HG03521 (cell line): ENCODE results near the gene PKNOX1.
"Not testable (repeated sequence)": the region's sequence is repeated elsewhere in the genome, so short reads cannot be mapped to it uniquely, and the experiment has no call there.

ENCODE experiments used
- ATAC-seq: cut with Tn5 transposase; IDR thresholded peaks from one replicate; pipeline ENCODE4 v1.9.1; 2021; ENCODE audit warnings: mild to moderate bottlenecking, moderate library complexity; ENCODE audit not compliant: unreplicated experiment

PKNOX1 gene, protein sequence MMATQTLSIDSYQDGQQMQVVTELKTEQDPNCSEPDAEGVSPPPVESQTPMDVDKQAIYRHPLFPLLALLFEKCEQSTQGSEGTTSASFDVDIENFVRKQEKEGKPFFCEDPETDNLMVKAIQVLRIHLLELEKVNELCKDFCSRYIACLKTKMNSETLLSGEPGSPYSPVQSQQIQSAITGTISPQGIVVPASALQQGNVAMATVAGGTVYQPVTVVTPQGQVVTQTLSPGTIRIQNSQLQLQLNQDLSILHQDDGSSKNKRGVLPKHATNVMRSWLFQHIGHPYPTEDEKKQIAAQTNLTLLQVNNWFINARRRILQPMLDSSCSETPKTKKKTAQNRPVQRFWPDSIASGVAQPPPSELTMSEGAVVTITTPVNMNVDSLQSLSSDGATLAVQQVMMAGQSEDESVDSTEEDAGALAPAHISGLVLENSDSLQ

DNA sequence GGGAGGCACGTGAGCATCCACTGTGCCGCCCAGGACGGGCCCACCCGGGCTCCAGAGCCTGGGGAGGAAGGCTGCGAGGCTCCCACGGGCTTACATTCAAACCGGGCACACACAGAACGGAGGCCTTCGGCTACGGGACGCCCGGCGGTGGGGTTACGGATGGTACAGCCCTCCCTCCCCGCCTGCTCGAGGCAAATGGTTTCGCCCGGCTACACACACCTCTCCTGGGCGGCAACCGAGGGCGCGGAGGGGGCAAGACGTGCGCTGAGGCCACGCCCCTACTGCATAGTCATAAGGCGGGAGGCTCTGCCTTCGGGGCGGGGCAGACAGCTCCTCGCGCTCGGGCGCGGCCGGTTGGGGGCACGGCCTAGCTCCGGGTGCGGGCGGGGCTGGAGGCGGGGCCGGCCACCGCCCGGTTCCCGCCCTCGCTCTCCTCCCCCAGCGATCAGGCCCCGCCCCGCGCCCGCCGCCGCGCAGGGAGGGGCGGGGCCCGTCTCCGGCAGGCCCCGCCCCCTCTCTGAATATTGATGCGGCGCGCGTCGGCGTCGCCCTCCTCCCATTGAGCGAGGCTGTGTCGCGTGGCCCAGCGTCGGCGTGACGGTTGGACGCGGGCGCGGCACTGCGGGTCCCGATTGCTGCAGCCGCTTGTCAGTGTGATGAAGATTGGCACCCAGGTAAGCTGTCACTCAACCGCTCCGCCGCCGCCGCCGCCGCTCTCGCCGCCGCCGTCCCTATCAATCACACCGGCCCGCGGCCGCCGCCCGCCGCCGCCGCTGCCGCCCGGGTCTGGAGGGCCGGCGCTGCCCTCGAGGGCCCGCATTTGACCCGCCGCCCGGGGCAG, at the start of gene PKNOX1:
TSS of gene PKNOX1 (plus strand) at position 572 of the 841 bp plus-strand sequence. CDS start 29,820 bp downstream, outside the sequence.
- peak; percentile 82 for ATAC-seq

DNA sequence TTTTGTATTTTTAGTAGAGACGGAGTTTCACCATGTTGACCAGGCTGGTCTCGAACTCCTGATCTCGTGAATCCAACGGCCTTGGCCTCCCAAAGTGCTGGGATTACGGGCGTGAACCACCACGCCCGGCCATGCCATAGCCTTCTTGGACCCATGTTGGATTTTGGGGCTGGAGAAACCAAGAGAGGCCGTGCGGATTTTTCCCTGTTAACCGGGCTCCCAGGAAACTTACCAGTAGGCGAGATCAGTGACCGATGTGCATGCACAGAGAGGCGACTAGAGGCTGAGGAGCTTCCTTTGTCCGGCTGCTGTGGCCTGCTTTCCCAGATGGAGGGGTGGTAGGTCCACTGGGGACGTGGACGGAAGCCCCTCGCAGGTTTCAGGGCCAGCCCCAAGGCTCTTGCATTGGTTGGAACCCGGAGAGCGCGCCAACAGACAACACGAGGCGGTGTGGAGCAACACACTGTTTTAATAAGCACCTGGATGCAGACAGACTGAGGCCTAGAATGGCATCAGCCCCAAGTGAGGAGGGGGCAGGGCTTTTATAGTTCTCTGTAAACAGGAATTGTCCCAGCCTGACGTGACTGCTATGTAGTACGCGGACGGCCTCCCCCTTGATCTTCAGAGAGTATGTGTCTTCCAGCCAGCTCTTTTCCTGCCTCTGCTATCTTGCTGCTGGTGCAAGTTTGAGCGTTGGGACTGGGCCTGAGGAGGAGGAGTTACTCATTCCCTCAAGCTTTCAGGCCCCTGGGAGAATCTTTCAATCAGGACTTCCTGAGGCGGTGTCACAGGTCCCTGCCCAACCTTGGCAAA, 49.0 kb upstream of the PKNOX1 start, which contains the start of gene ERVH48-1:
TSS of gene ERVH48-1 (minus strand) at position 517 of the 813 bp plus-strand sequence. CDS start 6,624 bp downstream, outside the sequence.
- no peak for ATAC-seq

DNA sequence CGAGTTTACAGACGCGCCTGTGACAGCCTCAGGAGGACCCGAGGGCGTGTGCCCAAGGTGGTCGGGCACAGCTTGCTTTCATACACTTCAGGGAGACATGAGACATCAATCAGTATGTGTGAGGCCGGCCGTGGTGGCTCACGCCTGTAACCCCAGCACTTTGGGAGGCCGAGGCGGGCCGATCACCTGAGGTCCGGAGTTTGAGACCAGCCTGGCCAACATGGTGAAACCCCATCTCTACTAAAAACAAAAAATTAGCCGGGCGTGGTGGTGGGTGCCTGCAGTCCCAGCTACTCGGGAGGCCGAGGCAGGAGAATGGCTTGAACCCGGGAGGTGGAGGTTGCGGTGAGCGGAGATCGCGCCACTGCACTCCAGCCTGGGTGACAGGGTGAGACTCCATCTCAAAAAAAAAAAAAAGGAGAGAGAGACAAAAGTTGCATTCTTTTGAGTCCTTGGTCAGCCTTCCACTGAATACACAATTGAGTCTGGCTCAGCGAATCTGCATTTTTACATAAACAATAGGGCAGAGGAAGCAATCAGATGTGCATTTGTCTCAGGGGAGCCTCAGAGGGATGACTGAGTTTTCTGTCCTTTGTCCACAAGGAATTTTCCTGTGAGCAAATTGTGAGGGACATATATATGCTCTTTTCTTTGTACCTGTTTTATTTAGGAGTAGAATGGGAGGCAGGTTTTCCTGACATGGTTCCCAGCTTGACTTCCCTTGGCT, 46.7 kb upstream of the PKNOX1 start:
- ATAC-seq: not testable (repeated sequence)

DNA sequence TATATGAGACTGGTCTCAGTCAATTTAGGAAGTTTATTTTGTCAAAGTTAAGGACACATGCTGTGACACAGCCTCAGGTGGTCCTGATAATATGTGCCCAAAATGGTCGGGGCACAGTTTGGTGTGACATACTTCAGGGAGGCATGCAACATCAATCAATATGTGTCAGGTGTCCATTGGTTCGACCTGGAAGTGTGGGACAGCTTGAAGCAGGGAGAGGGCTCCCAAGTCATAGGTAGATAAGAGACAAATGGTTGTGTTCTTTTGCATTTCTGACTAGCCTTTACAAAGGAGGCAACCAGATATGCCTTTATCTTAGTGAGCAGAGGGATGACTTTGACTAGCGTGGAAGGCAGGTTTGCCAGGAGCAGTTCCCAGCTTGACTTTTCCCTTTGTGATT, 44.4 kb upstream of the PKNOX1 start:
- no peak for ATAC-seq

DNA sequence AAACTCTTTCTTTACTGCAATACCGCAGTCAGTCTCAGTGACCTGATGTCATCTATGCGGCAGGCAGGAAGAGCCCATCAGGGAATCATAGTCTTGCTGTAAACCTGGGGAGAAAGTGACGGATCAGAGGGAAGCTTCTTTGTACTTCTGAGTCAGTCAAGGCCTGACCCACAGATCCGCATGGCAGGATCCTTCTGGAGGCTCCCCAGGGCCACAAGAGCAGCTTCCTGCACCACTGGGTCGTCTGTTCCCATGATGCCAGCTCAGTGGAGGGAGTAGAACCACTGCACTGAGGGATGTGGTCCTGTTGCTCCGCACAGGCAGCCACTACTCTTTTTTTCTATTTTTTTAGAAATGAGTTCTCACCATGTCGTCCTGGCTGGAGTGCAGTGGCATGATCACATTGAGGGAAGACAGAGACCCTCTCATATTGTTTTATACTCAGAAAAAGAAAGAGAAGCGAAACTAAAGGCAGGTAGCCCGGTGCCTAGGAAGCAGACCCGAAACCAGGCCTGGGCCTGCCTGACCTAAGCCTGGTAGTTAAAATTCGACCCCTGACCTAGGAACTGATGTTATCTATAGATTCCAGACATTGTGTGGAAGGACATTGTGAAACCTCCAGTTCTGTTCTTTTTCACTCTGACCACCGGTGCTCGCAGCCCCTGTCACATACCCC, 42.7 kb upstream of the PKNOX1 start:
- no peak for ATAC-seq

DNA sequence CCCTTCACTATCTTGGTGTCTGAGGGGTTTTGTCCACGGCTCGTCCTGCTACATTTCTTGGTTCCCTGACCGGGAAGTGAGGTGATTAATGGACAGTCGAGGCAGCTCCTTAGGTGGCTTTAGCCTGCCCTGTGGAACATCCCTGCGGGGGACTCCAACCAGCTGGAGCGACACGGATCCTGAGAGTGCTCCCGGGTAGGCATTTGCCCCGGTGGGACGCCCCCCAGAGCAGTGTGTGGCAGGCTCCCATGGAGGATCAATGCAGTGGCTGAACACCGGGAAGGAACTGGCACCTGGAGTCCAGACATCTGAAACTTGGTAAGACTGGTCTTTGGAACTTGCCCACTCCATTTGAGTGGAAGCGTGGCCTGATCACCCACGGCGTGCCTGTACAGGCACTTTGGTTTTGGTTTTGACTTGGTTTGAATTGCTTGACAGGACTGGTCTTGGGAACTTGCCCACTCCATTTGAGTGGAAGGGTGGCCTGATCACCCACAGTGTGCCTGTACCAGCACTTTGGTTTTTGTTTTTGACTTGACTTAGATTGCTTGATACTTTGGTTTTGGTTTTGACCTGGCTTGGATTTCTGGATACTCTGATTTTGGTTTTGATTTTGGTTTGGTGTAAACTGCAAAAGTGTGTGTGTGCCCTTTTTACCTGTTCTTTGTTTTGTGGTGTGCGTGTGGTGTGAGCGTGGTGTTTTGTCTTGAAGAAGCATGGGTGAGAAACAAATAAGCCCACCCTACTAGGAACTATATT, 41.8 kb upstream of the PKNOX1 start:
- ATAC-seq: not testable (repeated sequence)

DNA sequence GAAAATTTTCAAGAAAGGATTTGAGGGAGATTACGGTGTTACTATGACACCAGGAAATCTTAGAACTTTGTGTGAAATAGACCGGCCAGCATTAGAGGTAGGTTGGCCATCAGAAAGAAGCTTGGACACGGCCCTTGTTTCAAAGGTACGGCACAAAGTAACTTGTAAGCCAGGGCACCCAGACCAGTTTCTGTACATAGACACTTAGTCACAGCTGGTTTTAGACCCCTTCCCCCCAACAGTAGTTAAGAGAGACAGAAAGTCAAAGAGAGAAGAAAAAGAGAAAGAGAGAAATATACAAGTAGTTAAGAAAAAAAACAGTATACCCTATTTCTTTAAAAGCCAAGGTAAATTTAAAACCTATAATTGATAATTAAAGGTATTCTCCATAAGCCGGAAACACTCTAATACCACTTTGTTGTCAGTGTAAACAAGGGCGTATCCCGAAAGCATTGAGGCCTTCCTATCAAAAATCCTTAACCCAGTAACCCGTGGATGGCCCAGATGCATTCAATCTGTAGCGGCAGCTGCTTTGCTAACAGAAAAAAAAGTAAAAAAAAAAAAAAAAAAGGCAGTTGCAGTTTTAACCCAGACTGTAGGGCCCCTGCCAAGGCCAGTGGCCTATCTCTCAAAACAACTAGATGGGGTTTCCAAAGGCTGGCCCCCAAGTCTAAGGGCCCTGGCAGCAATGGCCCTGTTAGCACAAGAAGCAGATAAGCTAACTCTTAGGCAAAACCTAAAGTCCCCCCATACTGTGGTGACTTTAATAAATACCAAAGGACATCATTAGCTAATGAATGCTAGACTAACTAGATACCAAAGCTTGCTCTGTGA, 41.0 kb upstream of the PKNOX1 start:
- not testable (repeated sequence) for ATAC-seq

DNA sequence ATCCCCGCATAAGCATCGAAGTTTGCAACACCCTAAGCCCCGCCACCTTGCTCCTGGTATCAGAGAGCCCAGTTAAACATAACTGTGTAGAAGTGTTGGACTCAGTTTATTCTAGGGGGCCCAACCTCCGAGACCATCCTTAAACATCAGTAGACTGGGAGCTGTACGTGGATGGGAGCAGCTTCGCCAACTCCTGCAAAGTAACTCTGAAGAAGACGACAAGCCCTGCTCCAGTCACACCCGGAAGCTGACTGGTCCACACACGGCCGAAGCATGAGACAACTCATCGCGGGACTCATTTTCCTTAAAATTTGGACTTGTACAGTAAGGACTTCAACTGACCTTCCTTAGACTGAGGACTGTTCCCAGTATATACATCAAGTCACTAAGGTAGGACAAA, 40.4 kb upstream of the PKNOX1 start:
- ATAC-seq: not testable (repeated sequence)

DNA sequence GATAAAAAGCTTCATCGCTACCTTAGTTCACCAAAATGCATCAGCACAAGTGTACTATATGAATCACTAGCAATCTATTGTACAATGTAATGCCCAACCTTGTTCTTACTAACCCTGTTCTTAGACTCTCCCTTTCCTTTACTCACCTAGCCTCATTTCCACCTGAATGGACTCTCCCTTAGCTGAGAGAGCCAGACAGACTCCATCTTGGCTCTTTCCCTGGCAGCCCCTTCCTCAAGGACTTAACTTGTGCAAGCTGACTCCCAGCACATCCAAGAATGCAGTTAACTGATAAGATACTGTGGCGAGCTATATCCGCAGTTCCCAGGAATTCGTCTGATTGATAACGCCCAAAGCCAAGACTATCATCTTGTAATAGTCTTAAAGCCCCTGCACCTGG, 38.0 kb upstream of the PKNOX1 start:
- not testable (repeated sequence) for ATAC-seq

DNA sequence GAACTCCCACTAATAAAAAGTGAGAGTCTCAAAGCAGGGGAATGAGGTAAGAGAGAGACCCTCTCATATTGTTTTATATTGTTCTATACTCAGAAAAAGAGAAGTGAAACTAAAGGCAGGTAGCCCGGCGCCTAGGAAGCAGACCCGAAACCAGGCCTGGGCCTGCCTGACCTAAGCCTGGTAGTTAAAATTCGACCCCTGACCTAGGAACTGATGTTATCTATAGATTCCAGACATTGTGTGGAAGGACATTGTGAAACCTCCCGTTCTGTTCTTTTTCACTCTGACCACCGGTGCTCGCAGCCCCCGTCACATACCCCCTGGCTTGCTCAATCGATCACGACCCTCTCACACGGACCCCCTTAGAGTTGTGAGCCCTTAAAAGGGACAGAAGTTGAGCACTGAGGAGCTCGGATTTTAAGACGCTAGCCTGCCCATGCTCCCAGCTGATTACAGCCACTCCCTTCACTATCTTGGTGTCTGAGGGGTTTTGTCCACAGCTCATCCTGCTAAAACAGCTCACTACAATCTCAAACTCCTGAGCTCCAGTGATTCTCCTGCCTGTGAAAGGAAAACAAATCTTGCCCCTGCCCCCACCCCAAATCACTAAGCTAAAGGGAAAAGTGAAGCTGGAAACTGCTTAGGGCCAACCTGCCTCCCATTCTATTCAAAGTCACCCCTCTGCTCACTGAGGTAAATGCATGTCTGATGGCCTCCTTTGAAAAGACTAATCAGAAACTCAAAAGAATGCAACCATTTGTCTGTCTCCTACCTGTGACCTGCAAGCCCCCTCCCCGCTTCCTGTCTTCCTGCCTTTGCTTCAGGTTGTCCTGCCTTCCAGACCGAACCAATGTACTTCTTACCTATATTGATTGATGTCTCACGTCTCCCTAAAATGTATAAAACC, 37.1 kb upstream of the PKNOX1 start:
- not testable (repeated sequence) for ATAC-seq

DNA sequence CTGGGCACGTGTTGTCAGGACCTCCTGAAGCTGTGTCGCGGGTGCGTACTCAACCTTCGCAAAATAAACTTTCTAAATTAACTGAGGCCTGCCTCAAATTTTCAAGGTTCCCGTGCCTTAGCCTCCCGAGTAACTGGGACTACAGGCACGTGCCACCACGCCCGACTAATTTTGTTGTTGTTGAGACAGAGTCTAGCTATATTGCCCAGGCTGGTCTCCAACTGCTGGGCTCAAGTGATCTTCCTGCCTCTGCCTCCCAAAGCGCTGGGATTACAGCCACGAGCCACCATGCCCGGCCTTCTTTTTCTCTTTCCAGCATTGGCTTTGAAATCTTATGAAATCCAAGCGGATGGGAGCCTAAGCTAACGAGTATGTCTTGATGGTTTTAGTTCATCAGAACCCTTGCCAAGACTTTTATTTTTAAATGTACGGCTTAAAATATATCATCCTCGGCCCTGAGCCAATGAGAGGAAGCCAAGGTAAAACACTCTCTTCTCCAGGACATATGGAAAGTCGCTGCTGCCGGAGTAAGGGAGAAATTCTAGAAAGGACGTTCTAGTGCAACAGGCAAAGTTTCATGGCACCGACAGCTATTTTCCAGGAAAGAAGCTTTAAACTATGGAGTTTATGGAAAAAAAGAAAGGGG, 36.3 kb upstream of the PKNOX1 start:
- ATAC-seq: no peak

DNA sequence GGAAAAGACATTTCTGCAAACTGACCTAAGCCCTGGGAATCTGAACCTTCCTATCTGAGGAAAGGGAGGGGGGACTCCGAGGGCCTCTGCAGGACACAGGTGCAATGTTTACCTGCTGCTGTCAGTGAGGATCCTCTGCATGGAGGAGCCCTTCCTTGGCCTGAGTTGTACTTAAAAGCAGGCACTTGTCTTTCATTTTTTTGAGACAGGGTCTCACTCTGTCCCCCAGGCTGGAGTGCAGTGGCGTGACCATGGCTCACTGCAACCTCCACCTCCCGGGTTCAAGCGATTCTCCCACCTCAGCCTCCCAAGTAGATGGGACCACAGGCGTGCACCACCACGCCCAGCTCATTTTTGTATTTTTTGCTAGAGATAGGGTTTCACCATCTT, 35.8 kb upstream of the PKNOX1 start:
- not testable (repeated sequence) for ATAC-seq

DNA sequence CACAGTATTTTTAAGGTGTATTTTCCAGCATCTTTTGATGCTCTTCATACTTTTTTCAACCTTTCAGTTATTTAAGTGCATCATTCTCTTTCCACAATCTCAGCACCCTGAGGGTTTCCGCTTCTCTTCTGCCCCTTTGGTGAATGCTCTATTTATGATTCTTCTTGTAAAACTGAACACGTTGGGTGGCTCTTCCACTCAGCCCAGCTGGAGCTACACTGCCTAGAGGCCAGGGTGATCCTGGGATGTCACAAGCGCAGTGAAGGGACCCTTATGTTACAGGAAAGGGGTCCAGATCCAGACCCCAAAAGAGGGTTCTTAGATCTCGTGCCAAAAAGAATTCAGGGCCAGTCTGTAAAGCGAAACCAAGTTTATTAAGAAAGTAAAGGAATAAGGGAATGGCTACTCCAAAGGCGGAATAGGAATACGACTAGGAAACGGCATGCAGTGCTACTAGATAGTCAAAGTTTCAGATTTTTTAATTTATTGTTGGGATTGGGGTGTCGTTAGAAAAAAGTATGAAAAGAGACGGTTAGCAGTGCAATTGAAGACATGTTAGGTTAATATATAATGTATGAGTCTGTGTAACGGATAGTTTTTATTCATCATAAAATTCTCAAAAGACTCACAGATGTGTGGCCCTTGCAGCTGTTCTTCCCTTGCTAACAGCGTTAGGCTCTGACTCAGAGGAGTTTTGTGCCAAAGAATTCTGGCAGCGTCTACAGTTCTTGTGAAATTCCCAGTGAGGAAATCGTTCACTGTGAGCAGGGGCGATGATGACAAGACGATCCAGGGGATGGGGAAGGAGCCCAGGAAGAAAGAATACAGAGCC, 34.6 kb upstream of the PKNOX1 start:
- ATAC-seq: no peak

DNA sequence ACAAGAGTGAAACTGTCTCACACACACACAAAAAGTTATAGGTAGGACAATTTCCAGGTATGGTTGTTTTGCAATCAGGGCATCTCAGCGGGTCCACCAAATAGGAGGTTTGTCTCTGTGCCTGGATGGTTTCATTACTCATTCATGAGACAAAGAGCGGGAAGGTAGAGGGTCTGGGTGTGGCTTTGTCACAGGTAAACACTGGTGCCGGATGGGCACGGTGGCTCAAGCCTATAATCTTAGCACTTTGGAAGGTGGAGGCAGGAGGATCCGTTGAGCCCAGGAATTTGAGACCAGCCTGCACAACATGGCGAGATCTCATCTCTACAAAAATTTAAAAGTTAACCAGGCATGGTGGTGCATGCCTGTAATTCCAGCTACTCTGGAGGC, 32.7 kb upstream of the PKNOX1 start:
- ATAC-seq: no peak

DNA sequence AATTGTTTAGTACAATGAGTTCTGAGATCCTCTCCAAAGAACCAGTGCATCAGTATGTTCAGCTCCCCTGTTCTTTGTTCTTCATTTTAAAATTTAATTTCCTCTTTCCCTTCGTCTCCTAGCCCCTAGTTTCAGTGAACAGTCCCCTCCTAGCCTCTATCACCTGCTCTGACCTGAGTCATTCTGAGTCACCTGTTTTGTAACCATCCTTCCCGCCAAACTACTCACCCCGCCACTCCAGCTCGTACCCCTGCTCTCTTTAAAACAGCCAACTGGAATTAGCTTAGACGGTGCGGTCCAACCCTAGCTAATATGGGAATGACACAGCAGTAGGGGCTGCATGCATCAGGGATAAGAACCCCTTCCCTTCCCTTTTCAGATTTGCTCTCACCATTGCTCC, 32.1 kb upstream of the PKNOX1 start:
- ATAC-seq: no peak
